Spleen (tissue), 7 donors: ENCODE data around the gene ADAM10.

ENCODE experiments used
- CTCF ChIP-seq, 11 experiments: fragments of 200-600 bp in 7 of 11; fragments of 450-650 bp in 4 of 11; sonication (generic) in 4 of 11; IDR thresholded peaks in 8 of 11; conservative IDR thresholded peaks in 3 of 11; 1 replicate in 7 of 11; 2 replicates in 4 of 11; pipeline versions ENCODE4 v1.4.0 to v1.8.0; 2016 to 2021; ENCODE audit warnings: antibody characterized with exemption in 11 of 11, inconsistent platforms in 4 of 11, mild to moderate bottlenecking in 1 of 11
- POLR2AphosphoS5 ChIP-seq, 3 donors: sonication (generic); formaldehyde crosslinking; IDR thresholded peaks; one replicate each; pipeline ENCODE4 v1.5.1; 2017; ENCODE audit warnings: antibody characterized with exemption in 3 of 3
- donor health status: DM: no; HTN: no; CAD: no; lungs with moderate emphysema.
- donor health status: DM: no; HTN: no; CAD: no.
- donor health status: DM: no; HTN: no; CAD: no.

GRCh38 chr15:58755956-58756355, 6.4 kb upstream of the ADAM10 start:
- TF ChIP-seq POLR2AphosphoS5 (IDR thresholded peaks at IDR 0.05) (no peak), CTCF (IDR thresholded peaks at IDR 0.05 in 8 of 11, conservative IDR thresholded peaks at IDR 0.05 in 3 of 11) (no peak)
